ENCODE measurements around the gene CNTNAP2. TPM values are rescaled to one million over a fixed set of nuclear protein-coding genes. Genes with fewer than 3 reads are reported as not detected.

CNTNAP2 gene
- total RNA-seq, 1 donor from 2014 or later, result 5.4 TPM

GRCh38 chr7:146138926-146139325, 22.3 kb downstream of the CNTNAP2 start:
- Mint-ChIP-seq H3K27me3 (ENCODE audit: unreplicated experiment) (no peaks in the 10 kb centered on the region), H3K4me1 (ENCODE audit: unreplicated experiment) (no peaks in the 10 kb centered on the region), H3K4me3 (ENCODE audit: unreplicated experiment) (no peak overlapping the region), H3K36me3 (ENCODE audit: low read depth, unreplicated experiment) (no peaks in the 10 kb centered on the region), H3K9me3 (ENCODE audit: unreplicated experiment) (no peaks in the 10 kb centered on the region), H3K27ac (ENCODE audit: unreplicated experiment) (no peak overlapping the region)
- no peak for TF ChIP-seq CTCF (IDR thresholded peaks at IDR 0.05; ENCODE audit: unreplicated experiment)
- DNase-seq (ENCODE audit: low spot score), result no peak

GRCh38 chr7:146146831-146147486, 30.4 kb downstream of the CNTNAP2 start:
- no peaks in the 10 kb centered on the region for H3K36me3 Mint-ChIP-seq (ENCODE audit: low read depth, unreplicated experiment)
- H3K4me3 Mint-ChIP-seq (ENCODE audit: unreplicated experiment), result no peak overlapping the region
- DNase-seq (ENCODE audit: low spot score), result no peak
- no peak for TF ChIP-seq CTCF (IDR thresholded peaks at IDR 0.05; ENCODE audit: unreplicated experiment)
- H3K27me3 Mint-ChIP-seq (ENCODE audit: unreplicated experiment), result peaks cover 2% of the 10 kb centered on the region
- no peak overlapping the region for H3K27ac Mint-ChIP-seq (ENCODE audit: unreplicated experiment)
- no peaks in the 10 kb centered on the region for H3K4me1 Mint-ChIP-seq (ENCODE audit: unreplicated experiment)
- no peaks in the 10 kb centered on the region for H3K9me3 Mint-ChIP-seq (ENCODE audit: unreplicated experiment)

GRCh38 chr7:146150153-146150552, 33.6 kb downstream of the CNTNAP2 start:
- Mint-ChIP-seq H3K36me3 (ENCODE audit: low read depth, unreplicated experiment) (no peaks in the 10 kb centered on the region), H3K9me3 (ENCODE audit: unreplicated experiment) (no peaks in the 10 kb centered on the region), H3K4me3 (ENCODE audit: unreplicated experiment) (no peak overlapping the region), H3K4me1 (ENCODE audit: unreplicated experiment) (no peaks in the 10 kb centered on the region), H3K27me3 (ENCODE audit: unreplicated experiment) (peaks cover 2% of the 10 kb centered on the region), H3K27ac (ENCODE audit: unreplicated experiment) (no peak overlapping the region)
- no peak for TF ChIP-seq CTCF (IDR thresholded peaks at IDR 0.05; ENCODE audit: unreplicated experiment)
- DNase-seq (ENCODE audit: low spot score), result no peak

- DNase-seq (ENCODE audit: low spot score), result no peak
- Mint-ChIP-seq H3K27me3 (ENCODE audit: unreplicated experiment) (peaks cover 2% of the 10 kb centered on the region), H3K4me1 (ENCODE audit: unreplicated experiment) (no peaks in the 10 kb centered on the region), H3K4me3 (ENCODE audit: unreplicated experiment) (no peak overlapping the region), H3K36me3 (ENCODE audit: low read depth, unreplicated experiment) (no peaks in the 10 kb centered on the region), H3K27ac (ENCODE audit: unreplicated experiment) (no peak overlapping the region), H3K9me3 (ENCODE audit: unreplicated experiment) (peaks cover 5% of the 10 kb centered on the region)
- TF ChIP-seq CTCF (IDR thresholded peaks at IDR 0.05; ENCODE audit: unreplicated experiment), result no peak
These were observed 55.5 kb downstream of the CNTNAP2 start for GRCh38 chr7:146172112-146172511.

- H3K27me3 Mint-ChIP-seq (ENCODE audit: unreplicated experiment), result no peaks in the 10 kb centered on the region
- TF ChIP-seq CTCF (IDR thresholded peaks at IDR 0.05; ENCODE audit: unreplicated experiment), result no peak
- H3K36me3 Mint-ChIP-seq (ENCODE audit: low read depth, unreplicated experiment), result no peaks in the 10 kb centered on the region
- H3K27ac Mint-ChIP-seq (ENCODE audit: unreplicated experiment), result no peak overlapping the region
- no peaks in the 10 kb centered on the region for H3K4me1 Mint-ChIP-seq (ENCODE audit: unreplicated experiment)
- no peak overlapping the region for H3K4me3 Mint-ChIP-seq (ENCODE audit: unreplicated experiment)
- peaks cover 9% of the 10 kb centered on the region for H3K9me3 Mint-ChIP-seq (ENCODE audit: unreplicated experiment)
- DNase-seq (ENCODE audit: low spot score), result no peak
These were observed 59.1 kb downstream of the CNTNAP2 start for GRCh38 chr7:146175716-146176115.
